DMS114 treated with DMSO at 0.1 percent for 48 hours (cell line): ENCODE data around the gene CES4A.
"Not testable (repeated sequence)": the region's sequence is repeated elsewhere in the genome, so short reads cannot be mapped to it uniquely, and the experiment has no call there.

Experiments
- DNase-seq: peaks from one replicate; lab custom pipeline; 2025; ENCODE audit not compliant: unreplicated experiment; lab: John Stamatoyannopoulos, UW

Gene CES4A

DNA sequence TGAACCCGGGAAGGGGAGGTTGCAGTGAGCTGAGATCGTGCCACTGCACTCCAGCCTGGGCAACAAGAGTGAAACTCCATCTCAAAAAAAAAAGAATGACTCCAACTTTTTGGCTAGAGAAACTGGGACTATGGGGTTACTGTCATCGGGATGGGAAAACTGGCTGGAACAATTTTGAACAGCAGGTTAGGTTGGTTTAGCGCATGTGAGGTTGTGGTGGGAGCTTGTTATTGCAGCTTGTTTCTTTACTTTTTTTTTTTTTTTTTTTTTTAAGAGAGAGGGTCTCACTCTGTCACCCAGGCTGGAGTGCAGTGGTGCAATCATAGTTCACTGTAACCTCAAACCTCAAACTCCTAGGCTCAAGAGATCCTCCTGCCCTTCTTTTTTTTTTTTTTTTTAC lies 53.1 kb downstream of the CES4A start:
- not testable (repeated sequence) for DNase-seq

DNA sequence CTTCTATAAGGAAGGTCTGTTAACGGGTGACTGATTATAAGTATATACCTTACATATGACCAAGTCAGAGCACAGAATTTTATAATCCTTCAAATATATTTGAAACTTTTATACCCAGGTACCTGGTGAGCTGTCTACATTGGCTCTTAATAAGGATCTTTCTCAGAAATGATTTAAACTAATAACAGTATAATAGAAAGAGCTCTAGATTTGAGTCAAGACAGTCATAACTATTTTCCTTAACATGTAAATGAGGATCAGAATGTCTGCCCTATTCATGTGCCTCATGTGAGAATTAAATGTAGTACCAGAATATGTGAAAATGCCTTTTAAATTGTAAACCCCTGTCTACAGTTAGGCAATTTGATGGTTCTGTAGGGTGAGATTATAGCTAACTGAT lies 55.0 kb downstream of the CES4A start:
- no peak for DNase-seq

GRCh38 chr16:67050796-67051195 lies 62.4 kb downstream of the CES4A start:
- no peak for DNase-seq

DNA sequence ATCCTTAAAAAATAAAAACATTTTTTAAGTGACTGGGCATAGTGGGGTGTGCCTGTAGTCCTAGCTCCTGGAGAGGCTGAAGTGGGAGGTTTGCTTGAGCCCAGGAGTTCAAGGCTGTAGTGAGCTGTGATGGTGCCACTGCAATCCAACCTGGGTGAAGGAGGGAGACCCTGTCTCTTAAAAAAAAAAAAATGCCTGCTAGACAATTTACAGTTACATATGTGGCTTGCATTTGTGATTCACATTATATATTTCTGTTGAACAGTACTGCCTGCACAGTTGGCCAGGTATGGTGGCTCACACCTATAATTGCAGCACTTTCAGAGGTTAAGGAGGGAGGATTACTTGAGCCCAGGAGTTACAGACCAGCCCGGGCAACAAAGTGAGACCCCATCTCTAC lies 64.0 kb downstream of the CES4A start:
- DNase-seq = no peak

- DNase-seq = no peak
Observed at GRCh38 chr16:67053767-67054334, 65.5 kb downstream of the CES4A start.

DNA sequence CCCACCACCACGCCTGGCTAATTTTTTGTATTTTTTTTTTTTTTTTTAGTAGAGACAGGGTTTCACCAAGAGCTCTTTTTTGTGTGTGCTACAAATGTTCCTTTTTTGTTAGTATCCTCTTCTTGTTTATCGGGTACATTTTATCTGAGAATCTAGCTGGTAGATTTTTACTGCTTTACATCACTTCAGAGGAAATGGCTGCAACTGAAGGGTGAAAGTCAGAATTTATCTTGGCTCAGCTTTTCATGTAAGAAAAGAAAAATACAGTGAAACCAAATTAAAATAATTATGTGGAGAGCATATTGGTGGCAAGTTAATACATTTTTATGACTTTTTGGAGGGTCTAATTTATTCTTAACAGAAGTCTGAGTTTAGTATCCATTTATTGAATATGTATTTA lies 66.5 kb downstream of the CES4A start:
- DNase-seq = no peak

- no peak for DNase-seq
Observed at GRCh38 chr16:67055712-67056487, 67.5 kb downstream of the CES4A start.
